Activated T-cell treated with anti-CD3 and anti-CD28 coated beads, Interleukin-2, amount 50 U/mL, for 48 hours (primary cell): ENCODE results near the gene MED8.
A peak's percentile ranks its signal among the peaks of the same experiment; 100 is the strongest.
"Not testable (repeated sequence)": the region's sequence is repeated elsewhere in the genome, so short reads cannot be mapped to it uniquely, and the experiment has no call there.

Source experiments
- DNase-seq, 2 experiments: peaks; one replicate each; pipeline ENCODE4 v3.0.0-alpha.2; 2020

MED8 gene

DNA sequence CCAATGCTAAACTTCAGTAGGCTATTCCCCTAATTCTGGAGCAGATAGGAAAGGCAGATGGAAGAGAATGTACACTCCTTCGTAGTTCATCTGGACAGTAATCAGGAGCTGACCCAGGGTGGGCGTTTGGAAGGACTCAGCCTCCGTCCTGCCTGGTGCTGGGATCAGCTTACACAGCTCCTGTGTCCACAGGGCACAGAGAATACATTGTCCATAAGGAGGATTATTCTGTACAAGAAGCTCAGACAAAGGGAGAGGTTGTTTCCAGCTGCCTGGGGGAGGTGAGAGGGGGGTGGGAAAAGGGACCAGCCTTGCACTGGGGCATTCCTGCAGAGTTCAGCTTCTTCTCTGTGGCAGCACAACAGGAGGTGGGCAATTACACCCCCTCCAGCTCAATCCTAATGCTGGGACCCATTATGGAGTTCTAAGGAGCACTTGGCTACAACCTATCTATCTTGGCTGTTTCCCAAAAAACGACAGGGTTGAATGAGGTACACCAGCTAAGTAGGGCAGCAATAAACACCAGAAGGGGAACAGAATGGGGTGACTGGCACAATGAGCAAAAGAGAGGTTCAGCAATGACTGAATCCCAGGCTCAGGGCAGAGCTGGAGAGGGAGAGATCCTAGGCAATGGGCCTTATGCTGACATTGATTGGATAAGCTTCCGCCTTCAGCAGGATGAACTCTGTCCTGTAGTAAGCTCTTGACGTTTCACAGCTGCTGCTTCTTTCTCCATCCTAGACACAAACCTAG, 7.4 kb downstream of the MED8 start:
- no peak for DNase-seq

DNA sequence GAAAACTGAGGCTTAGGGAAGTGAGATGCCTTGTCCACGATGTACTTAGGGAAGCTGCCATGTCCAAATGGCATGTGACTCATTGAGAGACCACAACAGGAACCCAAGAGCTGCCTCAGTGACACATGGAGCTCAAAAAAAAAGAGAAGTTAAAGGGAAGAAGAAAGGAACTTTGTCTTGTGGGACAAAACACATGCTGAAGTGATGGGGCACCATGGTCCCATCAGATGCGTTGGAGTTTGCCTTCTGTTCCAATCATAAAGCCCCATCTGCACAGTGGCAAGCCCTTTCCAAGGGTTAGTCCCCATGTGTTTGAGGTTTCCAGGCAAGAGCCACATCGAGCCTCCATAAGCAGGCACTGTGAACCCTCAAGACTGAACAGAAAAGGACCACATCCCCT, 8.0 kb downstream of the MED8 start:
- DNase-seq: no peak

DNA sequence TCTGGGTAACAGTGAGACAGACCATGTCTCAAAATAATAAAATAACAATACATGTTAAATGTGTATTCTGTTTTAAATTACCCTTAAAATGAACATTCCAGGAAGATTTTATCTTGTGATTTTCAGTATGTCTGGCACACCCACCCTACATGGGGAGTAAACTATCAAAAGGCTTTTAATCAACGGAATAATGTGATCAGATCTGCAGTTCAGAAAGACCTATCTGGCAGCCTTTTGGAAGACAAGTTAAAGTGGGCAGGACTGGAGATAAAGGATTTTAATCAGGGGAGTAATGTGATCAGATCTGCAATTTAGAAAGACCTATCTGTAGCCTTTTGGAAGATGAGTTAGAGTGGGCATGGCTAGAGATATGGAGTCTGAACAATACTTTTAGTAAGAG, 10.1 kb downstream of the MED8 start:
- DNase-seq: no peak

DNA sequence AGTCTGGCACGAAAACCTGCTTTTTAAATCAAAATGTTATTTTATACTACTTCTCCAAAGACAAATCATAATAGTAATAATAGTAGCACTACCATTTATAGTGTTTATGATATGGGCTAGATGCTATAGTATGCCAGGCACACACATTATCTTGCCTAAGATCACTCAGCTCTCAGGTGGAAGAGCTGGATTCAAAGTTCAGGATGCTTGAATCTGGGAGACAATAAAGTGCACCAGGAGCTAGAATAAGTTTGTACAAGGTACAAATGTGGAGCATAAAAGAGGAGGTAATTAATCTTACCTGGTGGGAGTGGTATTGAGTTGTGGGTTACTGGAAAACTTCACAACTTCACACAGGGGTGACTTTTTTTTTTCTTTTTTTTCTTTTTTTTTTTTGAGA, 11.8 kb downstream of the MED8 start:
- no peak for DNase-seq

DNA sequence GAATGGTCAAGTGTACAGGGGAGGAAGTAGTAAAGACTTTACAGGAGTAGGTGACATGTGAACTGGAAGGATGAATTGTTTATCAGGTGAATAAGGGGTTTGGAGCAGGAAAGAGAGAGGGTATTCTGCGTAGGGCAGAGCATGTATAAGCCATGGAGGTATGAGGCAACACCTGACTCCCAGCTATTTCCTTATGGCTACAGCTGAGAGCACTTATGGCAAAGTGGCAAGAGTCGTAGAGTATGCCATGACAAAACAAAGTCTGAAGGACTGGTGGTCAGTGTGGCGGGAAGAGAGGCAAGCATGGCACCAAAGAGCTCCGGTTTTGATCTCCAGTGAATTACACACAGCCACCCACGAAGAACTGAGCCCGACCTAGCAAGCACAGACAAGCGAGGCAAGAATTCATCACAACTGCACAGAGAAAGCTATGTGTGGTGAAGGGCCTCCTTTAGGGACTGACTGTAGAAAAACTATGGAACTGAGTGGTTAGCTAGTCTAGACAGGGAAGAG, 12.8 kb downstream of the MED8 start:
- no peak for DNase-seq

DNA sequence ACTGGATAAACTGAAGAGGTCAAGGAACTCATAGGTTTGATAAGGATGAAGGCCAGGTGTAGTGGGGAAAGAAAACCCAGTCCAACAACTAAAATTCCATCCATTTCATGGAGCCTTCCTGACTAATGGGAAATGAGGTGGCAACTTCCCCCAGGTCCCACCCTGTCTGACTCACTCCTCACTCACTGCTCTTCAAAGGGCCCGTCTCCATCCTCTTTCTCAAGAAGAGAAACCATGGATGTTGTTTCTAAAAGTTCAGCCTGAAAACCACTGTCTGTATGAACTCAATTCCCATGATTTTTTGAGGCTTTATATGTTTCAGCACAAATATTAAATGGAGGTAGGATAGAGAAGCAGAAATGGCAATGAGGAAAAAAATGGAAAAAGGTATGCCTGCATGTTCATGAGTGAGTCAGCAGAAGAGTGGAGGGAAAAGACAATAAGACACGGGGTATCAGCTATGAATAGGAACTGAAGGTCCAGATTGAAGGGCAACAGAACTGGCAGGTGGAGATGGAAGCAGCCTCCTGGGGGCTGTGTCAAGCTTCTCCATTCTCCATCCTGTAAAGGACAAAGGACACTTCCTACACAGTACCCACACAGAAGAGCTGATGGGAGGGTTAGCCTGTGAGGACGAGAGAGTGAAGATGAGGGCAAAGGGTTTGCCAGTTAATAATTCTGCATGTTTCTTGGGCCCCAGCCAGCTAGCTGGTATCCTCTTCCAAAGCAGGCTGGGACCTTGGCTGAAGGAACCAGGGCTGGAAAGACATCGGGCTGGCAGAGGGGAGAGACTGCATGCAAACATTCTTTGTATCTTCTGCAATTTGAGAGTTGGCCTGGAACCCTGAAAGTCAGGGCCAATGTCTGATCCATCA, 16.3 kb downstream of the MED8 start:
- DNase-seq: no peak

DNA sequence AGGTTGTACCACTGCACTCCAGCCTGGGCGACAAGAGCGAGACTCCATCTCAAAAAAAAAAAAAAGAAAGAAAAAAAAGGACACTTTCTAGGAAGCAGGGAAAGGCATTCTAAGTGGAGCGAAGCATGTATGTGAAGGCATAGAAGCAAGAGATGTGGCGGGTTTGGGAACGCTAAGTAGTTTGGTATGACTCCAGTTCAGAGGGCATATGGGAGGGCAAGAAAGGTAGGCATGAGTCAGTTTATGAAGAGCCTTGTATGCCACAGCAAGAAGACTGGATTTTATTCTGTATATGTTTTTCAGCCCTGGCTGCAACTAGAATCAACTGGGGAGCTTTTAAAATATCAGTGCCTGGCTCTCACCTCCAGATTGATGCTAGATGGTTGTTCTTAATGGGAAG, 17.4 kb downstream of the MED8 start:
- DNase-seq: no peak

DNA sequence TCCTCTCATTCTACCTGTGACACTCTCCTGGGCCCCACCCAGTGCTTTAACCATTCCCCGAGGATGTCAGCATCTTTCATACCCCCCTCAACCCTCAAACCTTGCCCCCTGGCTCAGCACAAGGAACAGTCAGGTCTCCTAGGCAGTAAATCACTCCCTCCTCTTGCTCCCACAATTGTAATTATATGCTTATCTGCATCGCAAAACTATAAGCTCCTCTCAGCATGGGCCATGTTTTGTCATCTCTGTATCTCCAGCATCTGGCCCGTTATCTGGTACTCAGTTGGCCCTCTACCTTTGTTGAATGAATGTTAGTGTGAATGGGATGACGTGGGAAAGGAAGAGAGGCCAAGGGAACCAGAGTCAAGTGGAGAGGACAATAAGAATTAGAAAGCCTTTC, 19.0 kb downstream of the MED8 start:
- DNase-seq: no peak

DNA sequence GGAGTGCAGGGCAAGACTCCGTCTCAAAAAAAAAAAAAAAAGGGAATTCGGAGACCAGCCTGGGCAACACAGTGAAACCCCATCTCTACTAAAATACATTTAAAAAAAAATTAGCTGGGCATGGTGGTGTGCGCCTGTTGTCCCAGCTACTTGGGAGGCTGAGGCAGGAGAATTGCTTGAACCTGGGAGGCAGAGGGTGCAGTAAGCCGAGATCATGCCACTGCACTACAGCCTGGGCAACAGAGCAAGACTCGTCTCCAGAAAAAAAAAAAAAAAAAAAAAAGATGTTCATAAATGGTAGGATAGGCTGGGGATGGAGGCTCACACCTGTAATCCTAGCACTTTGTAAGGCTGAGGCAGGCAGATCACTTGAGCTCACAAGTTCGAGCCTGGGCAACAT, 19.8 kb downstream of the MED8 start:
- DNase-seq: not testable (repeated sequence)

DNA sequence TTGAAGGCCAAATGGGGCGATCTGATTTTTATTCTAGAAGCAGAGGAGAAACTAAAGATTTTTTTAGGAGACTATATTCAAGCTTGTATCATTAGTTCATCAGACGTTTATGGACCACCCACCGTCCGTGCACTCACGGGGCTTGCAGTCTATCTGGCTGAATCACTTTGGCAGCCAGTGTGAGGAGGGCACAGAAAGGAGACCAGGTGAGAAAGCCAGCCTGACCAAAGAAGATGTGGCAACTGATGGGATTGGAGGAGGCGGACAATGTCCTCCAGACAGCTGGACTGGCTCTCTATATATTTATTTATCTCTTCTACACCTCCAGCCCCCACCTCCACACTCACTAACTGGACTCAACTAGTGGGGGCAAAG, 21.0 kb downstream of the MED8 start:
- DNase-seq: no peak

DNA sequence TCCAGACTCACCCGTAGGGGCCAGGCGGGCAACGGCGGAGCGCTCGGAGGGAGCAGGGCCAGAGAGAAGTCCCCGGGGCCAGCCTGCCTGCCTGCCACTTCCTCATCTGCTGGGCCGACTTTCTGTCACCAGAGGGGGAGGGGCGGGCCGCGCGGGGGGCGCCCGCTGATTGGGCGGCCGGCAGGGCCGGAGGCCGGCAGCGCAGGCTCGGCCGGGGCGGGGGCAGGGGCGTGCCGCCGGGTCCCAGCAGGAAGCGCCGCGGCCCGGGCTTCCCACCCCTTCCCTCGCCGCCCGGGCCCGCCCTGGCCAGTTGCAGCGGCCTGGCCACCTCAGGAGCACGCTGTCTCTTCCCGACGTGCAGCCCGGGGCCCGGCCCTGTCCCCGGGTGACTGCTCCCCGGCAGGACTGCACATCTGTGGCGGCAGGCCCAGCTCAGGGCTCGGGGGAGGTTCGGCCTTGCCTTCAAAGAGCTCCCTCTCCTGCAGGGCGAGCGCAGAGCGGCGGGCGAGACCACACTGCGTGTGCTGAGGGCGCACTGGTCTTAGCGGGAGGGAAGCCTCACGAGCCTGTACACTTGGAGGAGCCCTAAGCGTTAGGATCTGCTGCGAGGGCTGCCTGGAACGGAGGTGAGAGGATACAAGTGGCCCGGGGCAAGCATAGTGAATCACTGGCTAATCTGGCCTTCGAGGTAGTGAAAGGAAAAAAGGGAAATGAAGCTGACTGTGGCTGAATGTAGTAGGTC, 21.5 kb downstream of the MED8 start, which contains the start of gene ELOVL1:
Gene ELOVL1, minus strand, starts transcription at position 108 of the 742 bp plus-strand sequence. CDS start 2,402 bp downstream, outside the sequence.
- DNase-seq: peak; percentile 92 to 94

DNA sequence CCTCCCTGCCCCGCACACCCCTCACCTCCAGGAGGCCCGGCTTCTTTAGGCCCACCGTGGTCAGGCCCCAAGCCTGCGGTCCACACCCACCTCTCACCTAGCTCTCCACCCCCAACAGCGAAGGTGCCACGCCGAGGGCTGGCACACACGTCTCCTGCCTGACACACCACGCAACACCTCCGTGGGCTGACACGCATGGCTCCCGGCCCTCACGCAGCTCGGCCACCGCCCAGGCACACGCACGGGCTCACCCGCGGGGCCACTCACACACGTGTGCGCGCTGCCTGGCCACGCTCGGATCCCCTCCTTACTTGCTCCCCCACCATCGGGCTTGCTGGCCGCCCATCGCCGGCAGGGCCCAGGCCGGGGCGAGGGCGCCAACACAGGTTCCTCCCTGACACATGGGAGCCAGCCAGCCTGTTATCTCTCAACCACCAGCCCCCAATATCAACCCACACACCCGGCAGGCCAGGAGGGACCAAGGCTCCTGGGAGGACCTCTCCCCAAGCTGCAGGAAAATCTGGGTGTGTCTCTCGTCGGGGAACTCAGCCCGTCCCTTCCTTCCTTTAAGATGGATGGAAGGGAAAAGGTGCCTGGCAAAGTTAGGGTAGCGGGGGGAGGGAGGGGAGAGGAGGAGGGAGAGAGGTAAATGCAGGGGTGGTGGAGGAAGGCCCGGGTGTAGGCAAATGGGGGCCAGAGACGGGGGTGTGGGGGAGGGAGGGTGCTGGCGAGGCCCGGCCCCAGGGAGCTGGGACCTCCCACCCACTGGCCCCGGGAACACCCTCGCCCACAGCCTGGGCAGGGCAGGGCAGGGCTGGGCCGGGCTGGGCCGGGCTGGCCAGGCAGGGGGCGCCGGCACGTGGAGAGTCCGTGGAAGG, 22.3 kb downstream of the MED8 start:
- peak; percentile 55 to 59 for DNase-seq

DNA sequence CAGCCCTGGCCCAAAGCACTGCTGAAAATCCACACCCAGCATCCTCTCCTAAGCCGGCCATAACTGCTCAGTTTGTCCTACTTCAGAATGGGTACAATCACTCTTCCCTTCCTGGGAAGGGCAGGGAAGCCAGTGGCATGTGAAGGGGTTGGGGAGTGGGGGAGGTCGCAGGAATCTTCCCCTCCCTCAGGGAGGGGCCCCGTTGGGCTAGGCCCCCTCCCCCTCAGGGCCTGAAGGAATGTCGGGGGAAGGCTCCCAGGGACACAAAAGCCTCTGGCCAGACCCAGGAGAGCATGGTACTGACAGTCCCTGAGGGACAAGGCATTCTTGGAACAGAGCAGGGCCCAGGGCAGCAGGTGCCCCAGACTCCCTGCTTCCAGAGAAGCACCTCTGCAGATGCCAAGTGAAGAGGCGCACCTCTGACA, 23.0 kb downstream of the MED8 start:
- DNase-seq: no peak

DNA sequence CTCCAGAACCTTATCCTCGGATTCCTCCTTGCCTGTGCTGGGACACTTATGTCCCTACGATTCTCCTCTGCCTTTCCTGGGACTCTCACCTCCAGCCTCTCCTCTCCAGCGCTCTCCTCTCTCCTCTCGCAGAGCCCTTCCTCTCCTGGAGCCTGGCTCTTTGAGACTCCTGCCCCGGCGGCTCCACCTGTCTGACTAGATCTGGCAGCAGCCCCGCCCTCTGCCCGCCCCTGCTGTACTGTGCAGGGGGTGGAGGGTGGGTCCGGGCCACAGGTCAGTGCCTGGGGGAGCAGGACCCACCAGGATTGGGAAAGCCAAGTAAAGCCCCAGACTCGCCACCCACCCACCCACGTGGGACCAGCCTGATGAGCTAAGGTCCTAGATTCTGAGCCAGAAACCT, 23.4 kb downstream of the MED8 start:
- no peak for DNase-seq

DNA sequence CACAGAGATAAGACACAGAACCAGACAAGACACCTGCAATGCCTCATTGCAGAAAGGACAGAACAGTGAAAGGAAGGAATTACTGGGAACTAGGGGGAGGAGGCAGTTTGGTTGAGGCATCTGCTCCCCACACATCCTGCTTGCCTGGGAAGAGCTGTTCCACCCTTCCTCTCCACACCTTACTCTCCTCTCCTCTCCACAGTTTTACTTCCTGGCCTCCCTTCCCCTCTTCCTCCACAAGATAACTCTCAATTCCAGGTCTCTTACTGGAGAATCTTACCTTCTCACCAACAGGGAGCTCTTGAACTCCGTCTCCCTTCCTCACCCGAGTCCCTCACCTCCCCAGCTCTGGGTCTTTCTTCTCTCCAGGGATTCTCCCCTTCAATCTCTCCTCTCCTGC, 23.9 kb downstream of the MED8 start:
- no peak for DNase-seq

DNA sequence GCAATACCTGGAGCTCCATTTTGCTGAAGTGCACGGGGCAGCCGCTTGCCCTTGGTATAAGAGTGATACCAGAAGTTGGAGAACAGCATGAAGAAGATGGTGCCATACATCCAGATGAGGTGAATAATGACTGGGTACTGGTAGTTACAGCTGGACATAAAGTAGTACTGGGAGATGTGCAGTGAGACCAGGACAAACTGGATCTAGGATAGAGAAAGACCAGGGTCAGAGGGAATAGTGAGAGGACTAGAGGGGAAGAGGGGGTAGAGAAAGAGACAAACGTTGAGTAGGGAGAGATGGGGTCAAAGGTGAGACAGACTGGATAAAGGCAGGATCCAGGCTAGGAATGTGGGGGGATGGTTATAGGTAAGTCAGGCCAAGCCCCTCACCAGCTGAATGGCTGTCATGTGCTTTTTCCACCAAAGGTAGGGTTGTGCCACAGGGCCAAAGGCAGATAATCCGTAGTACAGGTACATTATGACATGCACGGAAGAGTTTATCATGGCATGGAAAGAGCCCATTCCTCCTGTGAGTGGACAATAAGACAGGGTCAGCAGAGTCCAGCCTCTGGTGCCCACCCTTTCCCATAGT, 25.6 kb downstream of the MED8 start:
- no peak for DNase-seq

DNA sequence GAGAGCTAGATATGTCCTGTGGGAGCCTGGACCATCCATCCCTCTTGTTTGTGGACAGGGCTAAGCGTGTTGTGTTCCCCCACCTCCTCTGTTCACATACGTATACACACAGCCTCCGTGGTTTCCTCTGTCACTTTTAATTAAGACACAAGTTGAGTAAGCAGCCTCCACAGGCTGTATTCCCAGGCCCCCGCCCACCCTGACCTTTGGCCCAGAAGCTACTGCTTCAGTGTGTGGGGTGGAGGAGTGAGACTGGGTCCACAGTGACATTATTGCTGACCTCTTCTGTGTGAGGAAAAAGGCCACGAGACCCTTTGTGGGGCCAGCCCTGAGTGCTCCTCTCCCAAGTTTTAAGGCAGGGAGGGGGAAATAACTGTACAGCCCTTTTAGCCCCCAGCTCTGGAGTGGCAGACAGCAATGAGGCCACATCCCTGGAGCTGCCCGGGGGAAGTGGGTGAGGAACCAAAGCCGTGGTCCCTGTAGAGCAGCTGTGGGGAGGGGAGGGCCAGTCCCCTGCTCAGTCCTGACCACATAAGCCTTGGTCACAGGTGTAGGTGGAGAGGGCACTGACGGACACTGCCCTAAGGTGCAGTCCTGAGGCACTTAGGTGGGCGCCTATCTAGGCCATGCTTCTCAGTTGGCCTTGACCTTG, 26.2 kb downstream of the MED8 start:
- DNase-seq: no peak

DNA sequence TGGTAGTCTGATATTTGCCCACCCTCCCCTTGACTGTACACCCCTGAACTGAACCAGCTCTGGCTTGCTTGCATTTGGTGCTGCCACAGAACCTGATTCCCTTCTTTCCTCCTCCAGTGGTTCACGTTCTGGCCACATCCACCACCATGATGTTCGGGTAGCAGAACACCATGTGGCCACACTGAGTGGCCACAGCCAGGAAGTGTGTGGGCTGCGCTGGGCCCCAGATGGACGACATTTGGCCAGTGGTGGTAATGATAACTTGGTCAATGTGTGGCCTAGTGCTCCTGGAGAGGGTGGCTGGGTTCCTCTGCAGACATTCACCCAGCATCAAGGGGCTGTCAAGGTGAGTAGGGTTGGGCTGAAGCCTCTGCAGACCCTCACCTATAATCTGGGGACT, 29.0 kb downstream of the MED8 start:
- no peak for DNase-seq

DNA sequence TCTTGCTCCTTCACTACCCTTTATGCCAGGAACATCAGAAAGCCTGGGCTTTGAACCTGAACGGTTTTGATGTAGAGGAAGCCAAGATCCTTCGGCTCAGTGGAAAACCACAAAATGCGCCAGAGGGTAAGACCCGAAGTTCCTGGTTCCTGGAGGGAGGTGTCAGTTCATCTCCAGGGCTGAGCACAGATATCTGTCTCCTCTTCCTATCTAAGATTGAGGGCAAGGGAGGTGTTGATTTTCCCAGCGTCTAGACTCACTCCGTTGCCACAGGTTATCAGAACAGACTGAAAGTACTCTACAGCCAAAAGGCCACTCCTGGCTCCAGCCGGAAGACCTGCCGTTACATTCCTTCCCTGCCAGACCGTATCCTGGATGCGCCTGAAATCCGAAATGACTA, 29.9 kb downstream of the MED8 start:
- no peak for DNase-seq

DNA sequence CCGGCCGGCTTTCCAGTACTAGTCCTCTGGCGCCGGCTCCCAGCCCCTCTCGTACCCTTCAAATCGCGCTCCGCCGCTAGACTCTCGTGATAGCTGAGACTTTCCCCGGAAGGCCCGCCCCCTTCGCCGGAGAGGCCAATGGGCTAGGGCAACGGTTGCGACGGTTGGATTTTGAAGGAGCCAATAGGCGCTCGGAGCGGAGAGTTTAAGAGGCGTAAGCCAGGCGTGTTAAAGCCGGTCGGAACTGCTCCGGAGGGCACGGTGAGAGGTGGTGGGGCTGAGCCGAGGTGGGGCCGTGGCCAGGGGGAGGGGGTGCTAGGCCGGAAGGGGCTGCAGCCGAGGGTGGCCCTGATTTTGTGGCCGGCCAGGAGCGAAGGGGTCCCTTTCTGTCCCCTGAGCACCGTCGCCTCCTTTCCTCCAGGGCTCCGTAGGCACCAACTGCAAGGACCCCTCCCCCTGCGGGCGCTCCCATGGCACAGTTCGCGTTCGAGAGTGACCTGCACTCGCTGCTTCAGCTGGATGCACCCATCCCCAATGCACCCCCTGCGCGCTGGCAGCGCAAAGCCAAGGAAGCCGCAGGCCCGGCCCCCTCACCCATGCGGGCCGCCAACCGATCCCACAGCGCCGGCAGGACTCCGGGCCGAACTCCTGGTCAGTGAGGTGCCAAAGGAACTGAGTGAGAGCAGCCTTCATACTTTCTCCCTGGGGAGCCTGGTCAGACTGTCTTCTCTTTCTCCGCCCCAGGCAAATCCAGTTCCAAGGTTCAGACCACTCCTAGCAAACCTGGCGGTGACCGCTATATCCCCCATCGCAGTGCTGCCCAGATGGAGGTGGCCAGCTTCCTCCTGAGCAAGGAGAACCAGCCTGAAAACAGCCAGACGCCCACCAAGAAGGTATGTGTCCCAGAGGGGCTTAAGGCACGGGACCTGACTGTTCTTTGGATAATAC, 30.6 kb downstream of the MED8 start, which contains the start of gene CDC20:
Gene CDC20, plus strand, starts transcription at position 236 of the 948 bp plus-strand sequence. Its CDS starts 235 bp downstream, at position 471.
- DNase-seq: peak; percentile 100
